ENCODE data around the gene SNORC. TPM values are rescaled to one million over a fixed set of nuclear protein-coding genes. Genes with fewer than 3 reads are reported as not detected.

The SNORC gene
- total and polyA plus RNA-seq, 2 donors (not counting 1 experiment from before 2014, with no cell fraction given) = 0.91 to 0.94 TPM

- no peak overlapping the region for H3K4me3 Mint-ChIP-seq
These were observed 19.9 kb downstream of the SNORC start for GRCh38 chr2:232889876-232890401.

GRCh38 chr2:232890536-232890895, 20.5 kb downstream of the SNORC start:
- no peak overlapping the region for H3K27ac Mint-ChIP-seq
- 93% methylated on average over 11 of the region's 11 CpGs for WGBS (ENCODE audit: insufficient coverage)

More at GRCh38 chr2:232889876-232890401, 19.9 kb downstream of the SNORC start:
- Histone ChIP-seq H2AFZ (ENCODE audit: insufficient read depth, low read depth, low read length, poor library complexity, severe bottlenecking) (no peak overlapping the region), H3K36me3 (replicated peaks in 1 of 2; ENCODE audit: control extremely low read depth in 1 of 2, control insufficient read depth in 1 of 2, extremely low read depth in 1 of 2, insufficient read depth in 2 of 2, low read length in 1 of 2) (no peaks in the 10 kb centered on the region), H3K4me3 (ENCODE audit: control extremely low read depth in 1 of 5, extremely low read depth in 1 of 5, insufficient read depth in 1 of 5, low read depth in 2 of 5, low read length in 4 of 5) (no peak overlapping the region), H4K20me1 (ENCODE audit: control insufficient read depth, insufficient read depth, low read length, poor library complexity, severe bottlenecking) (no peaks in the 10 kb centered on the region), H3K27ac (ENCODE audit: low read length in 2 of 2) (no peak overlapping the region), H3K79me2 (ENCODE audit: control insufficient read depth, insufficient read depth, low read length) (no peaks in the 10 kb centered on the region), H3K4me2 (replicated peaks; ENCODE audit: low read depth, low read length, poor library complexity, severe bottlenecking) (no peak overlapping the region), H3K4me1 (ENCODE audit: control insufficient read depth in 2 of 2, insufficient read depth in 2 of 2, low read length in 2 of 2) (no peaks in the 10 kb centered on the region), H3K27me3 (replicated peaks in 1 of 4; ENCODE audit: control extremely low read depth in 1 of 4, control insufficient read depth in 3 of 4, insufficient read depth in 4 of 4, low read length in 3 of 4) (peaks cover 0 to 10% (median 0%) of the 10 kb centered on the region in 4 experiments), H3K9ac (ENCODE audit: low read length) (no peak overlapping the region), H3K9me3 (ENCODE audit: control extremely low read depth in 1 of 3, control insufficient read depth in 2 of 3, insufficient read depth in 1 of 3, low read length in 2 of 3) (no peaks in the 10 kb centered on the region)
- DNase-seq = no peak
- intact Hi-C loops (cut with micrococcal nuclease) = no loop called here
- TF ChIP-seq, protein P1, sequence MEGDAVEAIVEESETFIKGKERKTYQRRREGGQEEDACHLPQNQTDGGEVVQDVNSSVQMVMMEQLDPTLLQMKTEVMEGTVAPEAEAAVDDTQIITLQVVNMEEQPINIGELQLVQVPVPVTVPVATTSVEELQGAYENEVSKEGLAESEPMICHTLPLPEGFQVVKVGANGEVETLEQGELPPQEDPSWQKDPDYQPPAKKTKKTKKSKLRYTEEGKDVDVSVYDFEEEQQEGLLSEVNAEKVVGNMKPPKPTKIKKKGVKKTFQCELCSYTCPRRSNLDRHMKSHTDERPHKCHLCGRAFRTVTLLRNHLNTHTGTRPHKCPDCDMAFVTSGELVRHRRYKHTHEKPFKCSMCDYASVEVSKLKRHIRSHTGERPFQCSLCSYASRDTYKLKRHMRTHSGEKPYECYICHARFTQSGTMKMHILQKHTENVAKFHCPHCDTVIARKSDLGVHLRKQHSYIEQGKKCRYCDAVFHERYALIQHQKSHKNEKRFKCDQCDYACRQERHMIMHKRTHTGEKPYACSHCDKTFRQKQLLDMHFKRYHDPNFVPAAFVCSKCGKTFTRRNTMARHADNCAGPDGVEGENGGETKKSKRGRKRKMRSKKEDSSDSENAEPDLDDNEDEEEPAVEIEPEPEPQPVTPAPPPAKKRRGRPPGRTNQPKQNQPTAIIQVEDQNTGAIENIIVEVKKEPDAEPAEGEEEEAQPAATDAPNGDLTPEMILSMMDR (IDR thresholded peaks at IDR 0.05) = no peak
- no peak for TF ChIP-seq EZH2 (IDR thresholded peaks at IDR 0.05; ENCODE audit: borderline replicate concordance, insufficient read depth, low read depth, low read length, poor library complexity, severe bottlenecking)
- no peak for ATAC-seq (ENCODE audit: low read depth)
- Mint-ChIP-seq H3K27ac (no peak overlapping the region), H3K4me1 (no peaks in the 10 kb centered on the region), H3K9me3 (ENCODE audit: insufficient read depth) (no peaks in the 10 kb centered on the region), H3K27me3 (peaks cover 28% of the 10 kb centered on the region)
- POLR2A ChIA-PET = no interaction called here
- CTCF ChIA-PET = no interaction called here
- 71% methylated on average over 5 of the region's 5 CpGs for WGBS (ENCODE audit: insufficient coverage)

More at GRCh38 chr2:232890536-232890895, 20.5 kb downstream of the SNORC start:
- ATAC-seq (ENCODE audit: low read depth) (no peak), DNase-seq (no peak)
- Mint-ChIP-seq H3K27me3 (peaks cover 29% of the 10 kb centered on the region), H3K4me3 (no peak overlapping the region), H3K4me1 (no peaks in the 10 kb centered on the region), H3K9me3 (ENCODE audit: insufficient read depth) (no peaks in the 10 kb centered on the region)
- Histone ChIP-seq H4K20me1 (ENCODE audit: control insufficient read depth, insufficient read depth, low read length, poor library complexity, severe bottlenecking) (no peaks in the 10 kb centered on the region), H3K4me1 (ENCODE audit: control insufficient read depth in 2 of 2, insufficient read depth in 2 of 2, low read length in 2 of 2) (no peaks in the 10 kb centered on the region), H2AFZ (ENCODE audit: insufficient read depth, low read depth, low read length, poor library complexity, severe bottlenecking) (no peak overlapping the region), H3K36me3 (replicated peaks in 1 of 2; ENCODE audit: control extremely low read depth in 1 of 2, control insufficient read depth in 1 of 2, extremely low read depth in 1 of 2, insufficient read depth in 2 of 2, low read length in 1 of 2) (no peaks in the 10 kb centered on the region), H3K4me3 (ENCODE audit: control extremely low read depth in 1 of 5, extremely low read depth in 1 of 5, insufficient read depth in 1 of 5, low read depth in 2 of 5, low read length in 4 of 5) (no peak overlapping the region), H3K4me2 (replicated peaks; ENCODE audit: low read depth, low read length, poor library complexity, severe bottlenecking) (no peak overlapping the region), H3K9me3 (ENCODE audit: control extremely low read depth in 1 of 3, control insufficient read depth in 2 of 3, insufficient read depth in 1 of 3, low read length in 2 of 3) (no peaks in the 10 kb centered on the region), H3K9ac (ENCODE audit: low read length) (no peak overlapping the region), H3K27me3 (replicated peaks in 1 of 4; ENCODE audit: control extremely low read depth in 1 of 4, control insufficient read depth in 3 of 4, insufficient read depth in 4 of 4, low read length in 3 of 4) (peaks cover 0 to 10% (median 0%) of the 10 kb centered on the region in 4 experiments), H3K27ac (ENCODE audit: low read length in 2 of 2) (no peak overlapping the region), H3K79me2 (ENCODE audit: control insufficient read depth, insufficient read depth, low read length) (no peaks in the 10 kb centered on the region)
- ChIA-PET CTCF (no interaction called here), POLR2A (no interaction called here)
- intact Hi-C loops (cut with micrococcal nuclease) = no loop called here
- no peak for TF ChIP-seq EZH2 (IDR thresholded peaks at IDR 0.05; ENCODE audit: borderline replicate concordance, insufficient read depth, low read depth, low read length, poor library complexity, severe bottlenecking)
- TF ChIP-seq, protein P1 (IDR thresholded peaks at IDR 0.05) = no peak
